ENCODE results near the gene ARMC8.

The ARMC8 gene

DNA sequence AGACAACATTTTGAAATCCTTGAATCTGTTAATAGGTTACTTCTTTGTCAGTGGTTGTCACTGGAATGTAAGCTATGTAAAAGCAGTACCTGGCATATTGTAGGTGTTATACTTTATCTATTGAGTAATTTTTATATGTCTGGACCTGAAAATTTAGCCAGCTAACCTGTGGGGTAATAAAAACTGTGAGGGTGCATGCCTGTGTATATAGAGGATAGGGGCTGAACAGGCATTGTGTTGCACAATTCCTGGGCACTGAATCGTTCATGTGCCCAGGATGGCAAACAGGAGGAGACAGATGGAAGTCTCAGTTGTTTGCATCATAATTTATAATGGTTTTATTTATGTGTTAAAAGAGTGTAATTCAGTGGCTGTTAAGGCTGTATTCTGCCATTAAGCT, 67.1 kb downstream of the ARMC8 start:
- no peak for DNase-seq

DNA sequence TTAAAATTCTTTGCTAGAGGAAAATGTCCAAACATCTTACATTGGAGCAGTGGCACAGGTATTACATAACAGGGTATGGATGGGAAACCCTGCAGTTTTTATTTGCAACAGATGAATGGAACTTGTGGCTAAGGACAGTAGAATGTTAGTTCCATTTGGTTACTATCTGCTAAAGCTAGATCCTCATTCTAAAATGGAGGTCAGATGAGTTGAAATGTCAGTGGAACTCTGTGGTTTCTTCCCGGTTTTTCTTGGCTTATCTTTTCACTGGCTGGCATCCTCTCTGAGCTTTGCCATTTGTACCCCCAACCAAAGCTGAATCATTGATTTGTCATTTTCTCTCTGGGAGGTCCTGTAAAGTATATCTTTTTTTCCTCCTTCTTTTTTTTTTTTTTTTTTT, 68.9 kb downstream of the ARMC8 start:
- no peak for DNase-seq

DNA sequence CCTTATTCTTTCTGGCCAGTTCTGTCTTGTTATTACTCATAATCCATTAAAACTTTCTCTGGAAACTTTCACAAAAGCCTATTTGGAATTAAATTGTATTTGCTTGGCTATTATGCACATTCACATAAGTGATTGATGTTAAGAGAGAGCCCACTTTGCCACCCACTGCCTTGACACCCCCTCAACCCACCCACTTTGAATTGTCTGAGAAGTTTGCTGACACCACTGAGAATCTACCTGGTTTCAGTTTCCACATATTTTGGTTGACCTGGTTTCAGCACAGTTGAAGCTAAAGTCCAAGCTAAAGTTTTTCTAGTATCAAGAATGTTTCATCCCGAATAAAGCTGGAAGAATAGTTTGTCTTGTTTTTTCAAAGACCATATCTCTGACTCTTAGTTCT, 70.9 kb downstream of the ARMC8 start:
- DNase-seq = no peak

DNA sequence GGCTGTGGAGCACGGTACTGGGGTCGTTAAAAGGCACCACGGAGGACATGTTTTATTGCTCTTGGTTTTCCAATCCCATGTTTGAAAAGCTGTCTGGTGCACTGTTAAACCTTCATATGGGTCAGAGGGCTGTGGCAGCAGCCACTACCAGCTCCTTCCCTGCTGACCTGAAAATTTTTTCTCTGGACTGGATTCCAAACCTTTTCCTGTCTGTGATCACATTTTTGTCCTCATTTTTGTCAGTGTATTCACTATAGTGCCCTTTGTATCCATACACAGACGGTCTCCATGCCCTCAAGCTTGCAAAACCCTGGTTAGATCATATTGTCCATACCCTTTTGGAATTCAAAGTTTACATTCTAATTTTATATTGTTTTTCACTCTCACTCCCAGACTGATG, 72.0 kb downstream of the ARMC8 start:
- DNase-seq = no peak

DNA sequence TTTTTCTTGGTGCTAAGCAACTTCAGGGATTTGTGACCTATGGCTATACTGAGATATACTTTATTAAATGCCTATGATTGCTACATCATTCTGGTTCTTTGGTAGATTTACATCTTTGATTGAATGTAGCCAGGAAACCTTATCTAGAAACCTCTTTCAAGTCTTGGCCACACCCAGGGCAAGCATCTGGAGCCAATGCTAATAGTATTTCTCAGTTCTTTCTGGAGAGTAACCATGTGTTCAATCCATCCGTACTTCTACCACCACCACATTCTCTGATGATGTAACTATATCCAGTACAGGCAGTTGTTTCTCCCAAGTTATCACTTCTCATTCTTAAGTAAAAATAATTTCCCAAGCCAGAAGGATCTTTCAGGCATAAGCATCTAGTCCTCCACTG, 73.5 kb downstream of the ARMC8 start:
- DNase-seq = no peak

DNA sequence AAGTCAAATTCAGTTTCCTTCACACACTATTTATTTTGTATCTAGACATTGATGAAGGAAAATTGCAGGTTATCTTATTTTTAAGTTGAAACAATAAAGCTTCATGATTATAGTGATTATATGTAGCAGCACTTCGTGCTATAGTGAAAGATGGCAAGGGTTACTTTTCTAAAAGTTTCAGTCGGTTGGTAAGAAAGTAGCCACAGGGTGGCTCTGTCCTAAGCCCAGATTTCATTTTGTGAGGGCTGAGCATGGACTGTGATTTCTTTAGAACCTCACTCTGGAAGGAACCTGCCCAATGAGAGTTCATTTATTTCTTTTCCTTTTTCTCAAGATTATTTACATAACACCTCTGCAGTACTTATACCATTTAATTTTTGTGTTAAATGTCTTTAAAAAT, 76.0 kb downstream of the ARMC8 start:
- DNase-seq = no peak

DNA sequence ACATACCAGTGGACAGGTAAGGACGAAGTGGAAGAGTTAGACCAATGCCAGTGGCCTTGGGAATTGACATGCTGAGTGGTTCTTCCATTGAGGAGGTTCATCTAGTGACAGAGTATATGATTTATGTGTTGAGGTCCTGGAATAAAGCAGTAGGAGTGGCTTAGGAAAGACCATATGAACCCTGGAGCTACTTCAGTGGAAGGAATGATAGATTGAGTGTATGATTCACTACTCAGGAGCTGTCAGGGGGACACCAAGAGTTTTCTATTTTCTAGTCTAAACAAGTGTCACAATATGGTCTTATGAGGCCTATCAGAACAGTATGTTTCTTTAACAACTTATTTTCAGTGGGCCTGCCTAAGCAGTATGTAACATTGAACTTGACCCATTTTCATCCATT, 78.6 kb downstream of the ARMC8 start:
- no peak for DNase-seq

DNA sequence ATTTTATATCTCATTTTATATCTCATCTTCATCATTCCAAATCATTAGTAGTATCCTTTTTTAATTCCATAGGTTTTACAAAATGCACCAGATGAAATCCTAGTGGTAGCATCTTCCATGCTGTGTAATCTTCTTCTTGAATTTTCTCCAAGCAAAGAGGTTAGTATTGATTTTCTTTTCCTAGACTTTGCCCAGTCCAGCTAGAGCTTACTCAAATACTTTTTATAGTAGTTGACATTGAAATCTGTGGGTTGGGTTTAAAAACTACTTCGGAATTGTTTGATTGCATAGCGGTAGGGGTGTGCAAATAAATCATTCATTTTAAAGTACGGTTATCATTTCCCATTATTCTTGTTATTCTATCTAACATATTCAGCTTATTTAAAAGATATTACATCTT, 80.0 kb downstream of the ARMC8 start:
- DNase-seq = no peak

DNA sequence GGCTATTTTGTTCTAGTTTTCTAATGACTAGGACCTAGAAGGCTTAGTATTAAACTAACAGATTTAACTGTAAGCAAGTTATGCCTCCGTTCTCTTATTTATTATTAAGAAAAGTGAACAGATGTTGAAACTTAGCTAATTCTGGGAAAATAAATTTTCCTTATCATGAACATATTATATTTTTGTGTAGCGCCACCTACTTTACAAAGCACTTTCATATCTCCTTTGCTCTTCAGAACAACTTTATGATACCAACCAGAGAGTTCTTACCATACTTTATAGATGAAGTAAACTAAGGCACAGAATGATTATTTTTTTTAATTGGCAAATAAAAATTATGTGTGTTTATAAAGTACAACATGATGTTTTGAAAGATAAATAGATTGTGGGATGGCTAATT, 83.1 kb downstream of the ARMC8 start:
- DNase-seq = no peak

DNA sequence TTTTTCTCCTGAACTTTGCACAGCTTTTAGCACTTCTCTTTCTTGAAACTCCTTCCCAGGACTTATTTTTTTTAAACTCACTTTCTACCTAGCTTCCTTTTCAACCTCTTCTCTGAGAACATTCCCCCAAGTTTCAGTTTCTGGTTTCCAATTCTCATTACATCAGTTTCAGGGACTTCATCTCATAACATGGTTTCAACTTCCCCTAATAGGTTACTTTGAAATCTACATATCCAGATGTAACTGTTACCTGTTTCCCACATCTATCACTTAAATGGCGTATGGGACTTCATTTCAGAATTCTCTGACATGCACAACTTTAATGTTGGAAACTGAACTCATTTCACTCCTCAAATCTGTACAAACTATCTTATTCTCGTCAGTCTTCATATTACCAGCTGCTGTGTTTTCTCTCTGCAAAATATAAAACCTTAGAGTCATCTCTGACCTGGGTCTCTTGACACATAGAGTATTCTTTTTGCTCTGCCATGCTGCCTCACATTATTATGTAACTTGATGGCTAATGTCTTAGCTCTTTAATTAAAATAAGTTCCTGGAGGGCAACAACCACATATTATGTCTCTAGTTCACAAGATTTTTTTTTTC, 84.2 kb downstream of the ARMC8 start:
- DNase-seq = no peak

DNA sequence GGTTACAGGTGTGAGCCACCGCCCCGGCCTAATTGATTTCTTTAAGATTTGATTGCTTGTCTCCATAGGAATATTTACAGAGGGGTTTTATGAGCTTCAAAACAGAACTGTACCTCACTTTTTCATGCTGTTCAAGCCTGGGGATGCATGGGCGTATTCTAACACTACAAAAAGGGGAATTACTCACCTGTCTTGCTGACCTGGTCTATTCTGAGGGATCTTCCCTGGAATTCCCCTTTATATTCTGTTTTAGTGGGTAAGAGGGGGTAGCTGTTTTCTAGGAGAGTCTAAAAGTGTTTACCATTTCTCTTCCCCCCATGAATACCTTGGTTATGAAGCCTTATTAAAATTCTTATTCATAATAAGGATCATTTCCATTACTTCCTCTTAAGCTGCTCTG, 94.5 kb downstream of the ARMC8 start:
- DNase-seq = no peak

DNA sequence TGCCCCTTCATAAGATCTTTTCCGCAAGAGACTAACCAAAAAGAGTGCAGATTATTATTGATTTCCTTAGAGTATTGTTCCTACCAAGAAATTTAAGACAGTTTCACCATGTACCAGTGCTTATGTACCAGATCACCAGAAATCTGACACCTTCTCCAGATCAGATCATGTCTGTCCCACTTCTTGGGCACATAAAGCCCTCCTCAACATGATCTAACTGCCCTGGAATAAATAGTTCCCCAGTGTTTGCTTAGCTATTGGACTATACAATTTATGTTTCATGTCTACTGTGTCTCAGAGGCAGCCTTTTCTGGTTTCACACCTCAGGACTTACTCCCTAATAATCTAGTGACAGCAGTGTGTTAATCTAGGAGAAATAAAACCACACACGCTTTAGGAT, 95.7 kb downstream of the ARMC8 start:
- no peak for DNase-seq

DNA sequence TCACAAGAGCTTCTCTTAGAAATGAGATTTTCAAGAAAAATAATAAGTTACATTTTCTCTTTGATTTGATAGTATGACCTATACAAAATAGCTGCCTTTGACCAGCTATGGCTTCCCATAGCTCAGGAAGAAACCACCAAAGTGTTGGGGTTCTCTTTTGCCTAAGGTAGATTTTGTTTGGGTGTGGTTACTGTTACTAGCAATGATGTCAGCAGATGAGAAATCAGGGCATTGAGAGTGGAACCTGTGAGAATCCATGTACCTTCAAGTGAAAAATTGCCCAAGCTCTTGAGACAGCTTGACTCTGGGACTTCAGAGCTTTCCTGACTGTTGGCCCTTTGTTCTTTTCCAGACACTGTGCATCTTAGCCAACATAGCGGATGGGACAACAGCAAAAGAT, 97.0 kb downstream of the ARMC8 start:
- no peak for DNase-seq

DNA sequence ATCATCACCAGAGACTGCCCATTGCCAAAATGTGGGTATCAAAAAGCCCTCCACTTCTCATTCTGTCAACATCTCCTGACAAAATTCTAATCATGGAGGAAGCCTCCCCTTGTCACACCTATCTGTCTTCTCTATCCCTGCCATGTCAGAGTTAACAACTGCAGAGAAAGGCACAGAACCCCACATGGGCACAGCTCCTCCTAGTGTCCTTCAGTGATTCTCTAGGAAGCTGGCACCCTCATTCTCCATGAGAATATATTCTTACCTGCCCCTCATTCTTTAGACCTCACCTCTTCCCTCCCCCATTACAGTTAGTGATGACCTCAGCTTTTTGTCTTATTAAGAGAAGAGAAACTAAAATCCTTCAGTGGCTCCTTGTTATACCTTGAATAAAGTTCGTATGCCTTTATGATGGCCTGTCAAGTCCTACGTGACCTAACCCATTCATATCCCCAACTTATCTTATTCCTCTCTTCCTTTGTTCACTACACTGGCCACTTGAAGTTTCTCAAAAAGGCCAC, 97.9 kb downstream of the ARMC8 start:
- DNase-seq = no peak

DNA sequence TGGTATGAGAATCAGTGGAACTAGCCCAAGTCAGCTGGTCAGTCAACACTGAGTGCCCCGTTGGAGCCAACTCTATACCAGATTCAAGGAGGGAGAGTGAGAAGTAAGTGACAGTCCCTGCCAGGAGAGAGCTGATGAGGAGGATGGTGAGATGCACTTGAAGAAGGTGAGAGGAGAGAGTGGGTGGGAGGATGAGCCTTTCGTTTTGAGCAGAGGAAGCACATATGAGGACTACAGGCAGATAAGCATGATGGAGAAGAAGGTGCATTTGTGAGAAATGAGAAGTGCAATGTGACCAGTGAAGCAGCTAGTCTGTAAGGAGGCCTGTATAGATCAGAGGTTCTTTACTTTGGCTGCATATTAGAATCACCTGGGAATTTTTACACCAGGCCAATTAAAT, 102.2 kb downstream of the ARMC8 start:
- DNase-seq = no peak

DNA sequence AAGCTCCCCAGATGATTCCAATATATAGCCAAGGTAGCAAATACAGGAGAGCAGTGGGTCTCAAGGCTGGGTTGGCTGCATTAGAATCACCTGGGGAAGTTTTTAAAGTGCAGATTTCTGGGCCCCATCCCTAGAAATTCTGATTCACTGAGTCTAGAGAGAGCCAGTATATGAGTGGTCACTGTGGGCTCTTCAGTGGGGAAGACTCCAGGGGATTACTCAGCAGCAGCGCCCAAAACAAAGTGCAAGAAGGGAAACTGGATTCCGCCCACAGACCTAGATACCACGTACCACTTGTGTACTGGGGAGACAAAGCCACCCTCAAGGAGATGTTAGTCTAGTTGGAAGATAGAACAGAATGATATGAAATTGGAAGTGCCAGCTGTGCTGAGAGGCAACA, 102.6 kb downstream of the ARMC8 start:
- no peak for DNase-seq

DNA sequence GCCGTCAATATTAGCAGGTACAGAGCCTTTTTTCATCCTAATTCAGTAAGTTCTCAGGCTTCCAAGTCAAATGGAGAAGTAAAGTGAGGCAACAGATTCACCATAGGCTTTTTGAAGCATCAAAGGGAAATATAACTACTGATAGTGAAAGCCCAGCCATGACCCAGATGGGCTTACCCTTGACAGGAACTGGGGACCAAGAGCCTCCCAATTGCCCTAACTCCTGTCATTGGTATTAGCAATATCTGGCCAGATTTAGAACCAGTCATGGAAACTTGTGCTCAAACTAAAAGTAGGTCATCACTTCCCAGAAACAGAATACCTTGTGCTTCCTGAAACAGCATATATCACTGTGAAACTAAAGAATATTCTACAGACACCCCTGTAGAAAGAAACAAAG, 109.5 kb downstream of the ARMC8 start:
- no peak for DNase-seq

DNA sequence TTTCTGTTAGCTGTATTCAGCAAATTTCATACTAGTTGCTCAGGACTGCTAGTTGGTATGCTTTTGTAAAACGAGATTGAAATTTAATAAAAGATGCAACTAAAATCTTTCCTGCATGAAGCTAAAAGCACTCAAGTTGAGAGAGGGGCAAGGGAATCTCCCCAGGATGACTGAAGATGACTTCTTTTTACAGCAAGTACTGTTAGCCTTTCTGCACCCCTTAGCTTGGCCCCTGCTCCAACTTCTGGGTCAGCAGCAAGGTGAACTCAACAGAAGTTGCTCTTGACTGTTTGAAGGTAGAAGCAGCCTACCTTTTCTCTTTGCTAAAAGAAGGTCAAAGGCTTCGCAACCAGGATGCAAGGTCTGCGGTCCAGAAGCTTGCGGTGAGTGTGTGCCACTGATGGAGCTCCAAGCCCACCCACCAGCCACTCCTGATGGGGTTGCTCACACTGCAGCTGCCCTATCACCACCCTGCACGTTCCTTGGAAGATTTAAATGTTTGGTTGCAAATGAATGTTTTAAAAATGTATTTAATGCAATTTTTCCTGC, 110.0 kb downstream of the ARMC8 start:
- no peak for DNase-seq

DNA sequence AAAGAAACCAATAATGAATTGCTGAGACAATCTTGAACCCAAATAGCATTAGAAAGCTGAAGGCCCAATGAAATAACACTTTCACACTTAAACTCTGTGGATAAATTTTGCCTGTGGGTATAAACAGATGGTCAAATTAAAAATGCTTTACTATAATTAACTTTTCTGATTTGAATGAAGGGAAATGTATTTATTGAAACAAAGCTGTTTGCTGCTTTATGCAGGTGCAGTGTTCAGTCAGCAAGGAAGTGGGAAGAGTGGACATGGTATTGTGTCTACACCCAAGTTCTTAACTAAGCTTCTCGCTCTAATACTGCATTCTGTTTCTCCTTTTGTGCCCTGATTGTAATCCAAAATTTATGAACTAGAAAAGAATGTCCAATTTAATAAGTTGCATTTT, 110.8 kb downstream of the ARMC8 start:
- no peak for DNase-seq

DNA sequence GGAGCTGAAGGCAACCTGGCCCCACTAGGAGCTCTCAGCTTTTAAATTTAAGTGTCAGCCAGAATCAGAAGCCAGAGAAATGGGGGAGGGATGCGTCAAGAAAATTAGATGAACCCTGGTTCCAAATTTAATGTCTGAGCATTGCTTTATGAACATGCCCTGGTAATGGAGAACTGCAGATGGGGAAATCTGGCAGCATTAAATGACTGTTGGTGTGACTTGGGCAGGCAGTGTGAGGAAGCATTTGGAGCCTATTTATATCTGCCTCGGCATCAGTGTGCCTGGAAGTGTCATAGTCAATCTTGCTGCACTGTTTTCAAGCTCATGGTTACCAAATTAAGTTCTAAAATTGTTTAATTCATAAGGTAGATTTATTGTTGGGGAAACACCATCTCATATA, 113.5 kb downstream of the ARMC8 start:
- no peak for DNase-seq

DNA sequence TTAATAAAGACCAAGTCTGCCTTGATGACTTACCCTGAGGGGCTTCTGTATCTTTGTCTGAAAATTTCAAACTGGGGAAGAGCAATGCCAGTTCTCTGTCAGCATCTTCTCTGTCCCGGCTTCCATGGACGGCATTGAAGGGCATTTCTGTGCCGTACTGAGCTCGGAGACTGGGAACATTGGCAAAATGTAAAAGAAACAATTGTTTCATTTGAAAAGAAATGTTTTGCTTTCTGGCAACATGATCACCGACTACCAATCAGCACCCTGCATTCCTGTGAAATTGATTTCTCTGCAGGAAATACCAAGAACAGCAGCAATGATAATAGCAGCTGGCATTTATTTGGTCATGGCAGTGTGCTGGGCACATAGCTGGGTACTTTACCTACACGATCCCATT, 116.4 kb downstream of the ARMC8 start:
- no peak for DNase-seq

DNA sequence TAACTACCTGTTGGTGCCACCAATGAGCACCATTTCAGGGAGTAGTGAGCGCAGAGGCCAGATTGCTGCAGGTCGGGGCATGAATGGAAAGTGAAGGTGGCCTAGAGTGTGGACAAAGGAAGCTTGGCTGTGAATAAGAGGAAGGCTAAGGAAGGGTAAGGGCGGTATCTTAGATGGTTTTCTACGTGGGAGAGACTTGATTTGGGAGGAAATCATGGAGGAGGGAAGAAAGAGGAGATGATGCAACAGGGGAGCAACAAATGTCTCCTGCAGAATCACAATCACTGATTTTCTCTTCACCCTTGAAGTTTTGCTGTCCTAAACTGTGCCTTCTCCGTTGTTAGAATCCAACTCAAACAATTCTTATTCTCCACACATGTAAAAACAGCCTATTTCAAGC, 120.8 kb downstream of the ARMC8 start:
- DNase-seq = no peak

DNA sequence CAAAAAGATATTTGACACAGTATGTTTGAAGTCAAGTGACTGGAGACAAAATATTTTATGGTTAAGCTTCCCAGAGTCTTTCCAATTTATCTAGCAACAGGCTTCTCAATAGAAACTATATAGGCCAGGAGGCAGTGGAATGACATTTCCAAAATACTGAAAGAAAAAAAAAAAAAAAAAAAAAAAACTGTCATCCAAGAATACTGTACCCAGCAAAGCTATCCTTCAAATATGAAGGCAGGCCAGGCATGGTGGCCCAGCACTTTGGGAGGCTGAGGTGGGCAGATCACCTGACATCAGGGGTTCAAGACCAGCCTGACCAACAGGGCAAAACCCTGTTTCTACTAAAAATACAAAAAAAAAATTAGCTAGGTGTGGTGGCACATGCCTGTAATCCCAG, 121.7 kb downstream of the ARMC8 start:
- DNase-seq = no peak

DNA sequence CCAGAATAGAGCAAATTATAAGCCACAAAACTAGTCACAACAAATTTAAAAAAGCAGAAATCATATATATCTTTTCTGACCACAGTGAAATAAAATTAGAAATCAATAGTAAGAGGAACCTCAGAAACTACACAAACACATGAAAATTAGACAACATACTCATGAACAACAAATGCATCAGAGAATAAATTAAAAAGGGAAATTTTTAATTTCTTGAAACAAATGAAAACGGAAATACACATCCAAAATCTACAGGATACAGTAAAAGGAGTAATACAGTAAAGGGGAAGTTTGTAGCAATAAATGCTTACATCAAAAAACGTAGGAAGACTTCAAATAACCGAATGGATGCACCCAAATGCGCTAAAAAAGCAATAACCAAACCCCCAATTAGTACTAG, 123.4 kb downstream of the ARMC8 start:
- no peak for DNase-seq

DNA sequence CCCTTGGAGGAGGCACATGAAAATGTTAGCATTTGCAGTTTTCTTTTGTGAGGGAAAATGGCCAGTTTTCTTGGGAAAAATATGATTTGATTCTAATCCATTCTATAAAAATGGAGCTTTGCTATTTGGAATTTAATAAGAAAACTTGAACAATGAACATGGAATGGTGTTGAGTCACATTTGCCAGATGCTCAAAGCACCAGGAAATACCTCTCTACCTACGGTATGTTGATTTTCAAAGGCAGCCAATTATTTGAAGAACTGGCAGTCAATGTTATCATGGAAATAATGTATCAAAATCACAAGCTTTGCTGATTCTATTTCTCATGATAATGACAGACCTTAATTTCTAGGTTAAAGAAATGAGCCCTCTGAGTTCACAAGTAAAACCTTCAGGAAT, 127.7 kb downstream of the ARMC8 start:
- DNase-seq = no peak

DNA sequence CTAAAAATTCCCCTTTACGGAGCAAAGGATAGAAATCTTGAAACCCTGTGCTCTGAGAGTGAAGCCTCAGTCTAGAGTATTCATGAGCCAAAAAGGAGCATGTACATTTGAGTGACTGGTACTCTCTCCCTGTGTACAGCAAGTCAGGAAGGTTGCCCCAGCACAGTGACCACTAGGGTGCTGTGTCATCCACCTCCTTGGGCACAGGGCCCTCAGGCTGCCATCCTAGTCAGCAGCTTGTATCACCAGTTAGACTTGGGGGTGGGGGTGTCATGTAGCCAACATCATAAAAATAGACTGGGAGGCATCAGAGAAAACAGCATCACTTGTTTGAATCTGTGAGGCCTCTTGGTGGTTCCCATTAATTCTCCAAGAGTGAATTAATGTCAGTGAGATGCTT, 130.6 kb downstream of the ARMC8 start:
- DNase-seq = no peak

Data from 8988T (cell line).